ENCODE measurements around the gene MEOX1. TPM values are rescaled to one million over a fixed set of nuclear protein-coding genes. Genes with fewer than 3 reads are reported as not detected.

MEOX1 gene
- total and polyA plus RNA-seq, 2 donors (not counting 1 experiment from before 2014, with no cell fraction given) = not detected

DNA sequence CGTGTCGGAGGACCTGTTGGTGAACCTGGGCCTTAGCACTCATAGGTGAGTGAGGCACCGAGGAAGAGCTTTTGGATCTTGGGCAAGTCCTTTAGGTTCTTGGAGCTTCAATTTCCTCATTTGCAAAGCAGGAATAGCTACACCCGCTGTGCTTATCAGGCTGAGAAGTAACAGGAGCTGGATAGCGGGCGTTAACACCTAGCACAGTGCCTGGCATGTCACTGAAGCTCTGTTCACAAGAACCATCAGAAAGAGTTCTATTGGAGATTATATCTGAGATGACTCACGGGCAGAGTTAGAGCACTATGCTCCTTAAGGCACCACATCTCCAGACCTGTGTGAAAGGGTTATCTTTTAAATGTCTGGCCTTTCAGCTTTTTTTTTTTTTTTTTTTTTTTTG is 12.8 kb downstream of the MEOX1 start:
- Histone ChIP-seq H3K36me3 (ENCODE audit: control insufficient read depth, insufficient read depth, low read length) (no peaks in the 10 kb centered on the region), H3K4me2 (ENCODE audit: extremely low read depth, insufficient read depth, low read length) (no peak overlapping the region), H3K9me3 (ENCODE audit: control insufficient read depth, insufficient read depth, low read depth, low read length) (no peaks in the 10 kb centered on the region), H3K79me2 (ENCODE audit: control insufficient read depth, insufficient read depth, low read length) (no peaks in the 10 kb centered on the region), H3K9ac (ENCODE audit: insufficient read depth, low read length) (no peak overlapping the region), H3K27me3 (ENCODE audit: control insufficient read depth, insufficient read depth, low read length) (peaks cover 2% of the 10 kb centered on the region), H4K20me1 (ENCODE audit: control insufficient read depth, extremely low read depth, insufficient read depth, low read length) (no peaks in the 10 kb centered on the region), H3K4me1 (ENCODE audit: control insufficient read depth, extremely low read depth, insufficient read depth, low read length) (no peaks in the 10 kb centered on the region), H3K27ac (ENCODE audit: insufficient read depth, low read length) (no peak overlapping the region), H3K4me3 (replicated peaks in 1 of 4; ENCODE audit: control extremely low read depth in 1 of 4, insufficient read depth in 1 of 4, low read depth in 3 of 4, low read length in 4 of 4) (no peak overlapping the region), H2AFZ (ENCODE audit: low read length) (no peak overlapping the region)
- DNase-seq (ENCODE audit: low read depth in 2 of 2) = no peak
- TF ChIP-seq, protein P1, sequence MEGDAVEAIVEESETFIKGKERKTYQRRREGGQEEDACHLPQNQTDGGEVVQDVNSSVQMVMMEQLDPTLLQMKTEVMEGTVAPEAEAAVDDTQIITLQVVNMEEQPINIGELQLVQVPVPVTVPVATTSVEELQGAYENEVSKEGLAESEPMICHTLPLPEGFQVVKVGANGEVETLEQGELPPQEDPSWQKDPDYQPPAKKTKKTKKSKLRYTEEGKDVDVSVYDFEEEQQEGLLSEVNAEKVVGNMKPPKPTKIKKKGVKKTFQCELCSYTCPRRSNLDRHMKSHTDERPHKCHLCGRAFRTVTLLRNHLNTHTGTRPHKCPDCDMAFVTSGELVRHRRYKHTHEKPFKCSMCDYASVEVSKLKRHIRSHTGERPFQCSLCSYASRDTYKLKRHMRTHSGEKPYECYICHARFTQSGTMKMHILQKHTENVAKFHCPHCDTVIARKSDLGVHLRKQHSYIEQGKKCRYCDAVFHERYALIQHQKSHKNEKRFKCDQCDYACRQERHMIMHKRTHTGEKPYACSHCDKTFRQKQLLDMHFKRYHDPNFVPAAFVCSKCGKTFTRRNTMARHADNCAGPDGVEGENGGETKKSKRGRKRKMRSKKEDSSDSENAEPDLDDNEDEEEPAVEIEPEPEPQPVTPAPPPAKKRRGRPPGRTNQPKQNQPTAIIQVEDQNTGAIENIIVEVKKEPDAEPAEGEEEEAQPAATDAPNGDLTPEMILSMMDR (conservative IDR thresholded peaks at IDR 0.05 in 1 of 2, IDR thresholded peaks at IDR 0.05 in 1 of 2; ENCODE audit: low read depth in 1 of 2, low read length in 2 of 2) = no peak
- no peak for TF ChIP-seq EZH2 (IDR thresholded peaks at IDR 0.05; ENCODE audit: low read length, missing control alignments)

DNA sequence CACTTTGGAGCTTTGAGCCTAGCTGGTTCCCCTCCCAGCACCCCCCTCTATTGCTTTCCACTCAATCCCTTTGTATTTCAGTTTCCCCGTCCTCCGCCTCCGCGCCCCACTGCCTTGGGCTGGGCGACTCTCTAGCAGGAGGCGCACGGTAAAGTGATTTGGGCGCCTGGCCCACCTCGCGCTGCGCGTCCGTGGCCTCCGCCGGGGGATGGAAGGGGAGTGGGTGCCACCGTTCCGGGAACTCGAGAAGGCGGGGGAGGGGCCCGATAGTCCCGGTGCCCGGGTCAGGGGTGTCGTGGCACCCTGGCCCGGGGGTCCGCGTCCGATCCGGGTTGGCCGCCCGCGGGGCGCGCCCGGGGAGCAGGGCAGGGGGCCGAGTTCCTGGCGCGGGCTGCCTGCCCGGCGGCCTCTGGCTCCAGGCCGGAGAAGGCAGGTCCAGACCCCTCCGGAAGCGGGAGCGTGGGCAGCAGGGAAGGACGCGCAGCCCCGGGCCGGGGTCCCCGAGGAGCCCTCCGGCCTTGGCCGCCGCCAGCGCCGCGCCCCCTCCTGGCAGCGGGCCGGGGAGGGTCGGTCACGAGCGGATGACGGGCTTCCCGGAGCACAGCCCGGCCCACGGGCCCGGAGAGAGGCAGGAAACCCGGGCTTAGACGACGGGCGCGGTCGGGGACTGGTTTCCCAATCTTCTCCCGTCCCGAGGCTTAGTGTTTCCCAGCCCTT is 15.8 kb downstream of the MEOX1 start:
- peak overlapping the region; percentile 59 for H3K4me2 ChIP-seq (ENCODE audit: extremely low read depth, insufficient read depth, low read length)
- DNase-seq (ENCODE audit: low read depth in 2 of 2) = peak; percentile 30 to 38

DNA sequence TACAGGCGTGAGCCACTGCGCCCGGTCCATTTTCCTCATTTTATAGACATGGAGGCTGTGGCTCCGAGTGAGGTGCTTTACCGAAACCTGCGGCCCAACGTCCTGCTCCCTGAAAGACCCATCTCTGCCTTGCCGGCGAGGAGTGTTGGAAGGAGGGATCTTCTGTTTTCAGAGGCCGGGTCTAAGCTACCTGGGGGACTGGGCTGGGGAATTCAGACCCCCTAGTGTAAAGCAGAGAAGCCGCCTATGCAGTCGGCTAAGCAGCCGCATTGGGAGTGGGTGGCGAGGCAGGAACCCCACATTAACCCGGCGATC is 16.3 kb downstream of the MEOX1 start:
- TF ChIP-seq, protein P1 (conservative IDR thresholded peaks at IDR 0.05 in 1 of 2, IDR thresholded peaks at IDR 0.05 in 1 of 2; ENCODE audit: low read depth in 1 of 2, low read length in 2 of 2) = no peak
- TF ChIP-seq EZH2 (IDR thresholded peaks at IDR 0.05; ENCODE audit: low read length, missing control alignments) = no peak
- H3K36me3 ChIP-seq (ENCODE audit: control insufficient read depth, insufficient read depth, low read length) = no peaks in the 10 kb centered on the region
- no peaks in the 10 kb centered on the region for H3K9me3 ChIP-seq (ENCODE audit: control insufficient read depth, insufficient read depth, low read depth, low read length)
- no peaks in the 10 kb centered on the region for H4K20me1 ChIP-seq (ENCODE audit: control insufficient read depth, extremely low read depth, insufficient read depth, low read length)
- peaks cover 10% of the 10 kb centered on the region for H3K27me3 ChIP-seq (ENCODE audit: control insufficient read depth, insufficient read depth, low read length)
- no peak overlapping the region for H3K4me2 ChIP-seq (ENCODE audit: extremely low read depth, insufficient read depth, low read length)
- H3K9ac ChIP-seq (ENCODE audit: insufficient read depth, low read length) = no peak overlapping the region
- H3K4me1 ChIP-seq (ENCODE audit: control insufficient read depth, extremely low read depth, insufficient read depth, low read length) = no peaks in the 10 kb centered on the region
- no peaks in the 10 kb centered on the region for H3K79me2 ChIP-seq (ENCODE audit: control insufficient read depth, insufficient read depth, low read length)
- no peak overlapping the region for H3K27ac ChIP-seq (ENCODE audit: insufficient read depth, low read length)
- H2AFZ ChIP-seq (ENCODE audit: low read length) = no peak overlapping the region
- no peak overlapping the region for H3K4me3 ChIP-seq (replicated peaks in 1 of 4; ENCODE audit: control extremely low read depth in 1 of 4, insufficient read depth in 1 of 4, low read depth in 3 of 4, low read length in 4 of 4)
- DNase-seq (ENCODE audit: low read depth in 2 of 2) = no peak

More for the DNA sequence above, 15.8 kb downstream of the MEOX1 start:
- peaks cover 5% of the 10 kb centered on the region for H3K27me3 ChIP-seq (ENCODE audit: control insufficient read depth, insufficient read depth, low read length)
- H4K20me1 ChIP-seq (ENCODE audit: control insufficient read depth, extremely low read depth, insufficient read depth, low read length) = no peaks in the 10 kb centered on the region
- TF ChIP-seq, protein P1 (conservative IDR thresholded peaks at IDR 0.05 in 1 of 2, IDR thresholded peaks at IDR 0.05 in 1 of 2; ENCODE audit: low read depth in 1 of 2, low read length in 2 of 2) = no peak
- no peak for TF ChIP-seq EZH2 (IDR thresholded peaks at IDR 0.05; ENCODE audit: low read length, missing control alignments)
- H3K9me3 ChIP-seq (ENCODE audit: control insufficient read depth, insufficient read depth, low read depth, low read length) = no peaks in the 10 kb centered on the region
- peak overlapping the region; percentile 18 to 51 (median 34) for H3K4me3 ChIP-seq (replicated peaks in 1 of 4; ENCODE audit: control extremely low read depth in 1 of 4, insufficient read depth in 1 of 4, low read depth in 3 of 4, low read length in 4 of 4)
- no peaks in the 10 kb centered on the region for H3K79me2 ChIP-seq (ENCODE audit: control insufficient read depth, insufficient read depth, low read length)
- H3K9ac ChIP-seq (ENCODE audit: insufficient read depth, low read length) = peak overlapping the region; percentile 37
- H3K36me3 ChIP-seq (ENCODE audit: control insufficient read depth, insufficient read depth, low read length) = no peaks in the 10 kb centered on the region
- H3K27ac ChIP-seq (ENCODE audit: insufficient read depth, low read length) = no peak overlapping the region
- peak overlapping the region; percentile 21 for H2AFZ ChIP-seq (ENCODE audit: low read length)
- H3K4me1 ChIP-seq (ENCODE audit: control insufficient read depth, extremely low read depth, insufficient read depth, low read length) = no peaks in the 10 kb centered on the region

Data from fibroblast of lung (primary cell).